ENCODE measurements around the gene FAM131A.

The FAM131A gene

DNA sequence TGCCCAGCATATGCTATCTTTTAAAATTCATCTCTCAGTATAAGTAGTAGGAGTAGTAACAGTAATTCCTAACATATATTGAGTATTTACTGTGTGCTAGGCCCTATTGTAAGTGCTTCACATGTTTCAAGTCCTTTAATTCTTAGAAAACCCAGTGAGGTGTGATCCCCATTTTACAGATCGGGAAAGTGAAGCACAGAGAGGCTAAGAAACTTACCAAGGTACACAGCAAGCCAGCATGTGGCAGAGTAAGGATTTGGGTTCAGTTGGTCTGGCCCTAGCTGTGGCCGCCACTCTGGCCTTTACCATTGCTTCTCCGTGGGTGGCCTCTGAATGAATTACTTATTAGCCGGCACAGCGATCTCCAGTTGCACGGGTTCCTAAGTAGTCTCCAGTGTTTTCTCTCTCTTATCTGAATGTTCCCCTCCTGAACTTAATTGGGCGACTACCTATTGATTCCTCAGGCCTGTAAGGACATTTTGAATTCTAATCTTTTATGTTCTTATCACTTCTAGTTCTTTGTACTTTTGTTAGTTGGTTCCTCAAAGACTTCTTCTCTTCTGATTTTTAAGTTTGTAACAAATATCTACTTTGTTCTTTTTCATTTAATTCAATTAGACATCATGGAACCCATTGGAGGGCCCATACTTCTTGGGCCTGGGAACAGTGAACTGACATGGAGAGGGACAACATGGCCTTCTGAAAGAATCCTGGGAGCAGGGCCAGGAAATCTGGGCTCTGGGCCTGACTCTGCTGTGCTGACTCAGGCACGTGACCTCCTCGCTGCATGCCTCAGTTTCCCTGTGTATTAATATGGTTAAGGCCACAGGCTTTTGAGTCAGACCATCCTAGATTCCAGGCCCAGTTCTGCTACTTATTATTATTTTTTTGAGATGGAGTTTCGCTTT is 12.4 kb downstream of the FAM131A start:
- WGBS (ENCODE audit: insufficient coverage) = 98% methylated on average over 9 of the region's 10 CpGs
- Histone ChIP-seq H3K9me3 (ENCODE audit: control extremely low read depth in 1 of 5, control insufficient read depth in 4 of 5, insufficient read depth in 2 of 5, low read depth in 1 of 5, low read length in 4 of 5) (no peaks in the 10 kb centered on the region), H3K4me3 (ENCODE audit: control insufficient read depth in 1 of 7, extremely low read depth in 1 of 7, insufficient read depth in 4 of 7, low read depth in 2 of 7, low read length in 6 of 7) (no peak overlapping the region), H3K27me3 (replicated peaks in 2 of 5; ENCODE audit: control insufficient read depth in 4 of 5, insufficient read depth in 5 of 5, low read length in 4 of 5) (no peaks in the 10 kb centered on the region), H3K36me3 (ENCODE audit: control insufficient read depth in 4 of 4, insufficient read depth in 4 of 4, low read length in 3 of 4) (peaks cover 0 to 12% (median 1%) of the 10 kb centered on the region in 4 experiments), H3K4me1 (ENCODE audit: control extremely low read depth in 1 of 4, control insufficient read depth in 4 of 4, insufficient read depth in 4 of 4, low read length in 3 of 4) (peaks cover 0 to 23% (median 10%) of the 10 kb centered on the region in 4 experiments), H3K27ac (ENCODE audit: insufficient read depth in 1 of 2, low read depth in 1 of 2, low read length in 2 of 2, poor library complexity in 1 of 2, severe bottlenecking in 2 of 2) (no peak overlapping the region)
- POLR2A ChIA-PET = no interaction called here
- CTCF ChIA-PET = interaction anchor here (1.0 to 2.5 kb wide), 8 partner anchors 7 to 192 kb away, joined by 3 to 13 read pairs (median 4); partner anchors contain the start of gene FAM131A
- no peak for DNase-seq

DNA sequence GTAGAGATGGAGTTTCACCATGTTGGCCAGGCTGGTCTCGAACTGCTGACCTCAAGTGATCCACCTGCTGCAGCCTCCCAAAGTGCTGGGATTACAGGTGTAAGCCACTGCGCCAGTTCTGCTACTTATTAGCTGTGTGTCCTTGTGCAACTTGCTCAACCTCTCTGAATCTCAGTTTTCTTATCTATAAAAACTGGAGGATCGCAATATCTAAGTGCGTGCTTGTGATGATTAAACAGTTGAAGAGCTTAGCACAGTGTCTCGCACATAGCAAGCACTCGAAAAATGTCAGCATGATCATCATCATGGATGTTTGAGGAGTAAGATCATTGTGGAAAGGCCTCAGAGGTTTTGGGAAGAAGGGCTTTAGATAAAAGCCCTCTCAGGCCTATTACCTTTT is 13.2 kb downstream of the FAM131A start:
- no peaks in the 10 kb centered on the region for H3K9me3 ChIP-seq (ENCODE audit: control extremely low read depth in 1 of 5, control insufficient read depth in 4 of 5, insufficient read depth in 2 of 5, low read depth in 1 of 5, low read length in 4 of 5)
- 100% methylated on average over 5 of the region's 6 CpGs for WGBS (ENCODE audit: insufficient coverage)
- peaks cover 0 to 21% (median 10%) of the 10 kb centered on the region in 4 experiments for H3K4me1 ChIP-seq (ENCODE audit: control extremely low read depth in 1 of 4, control insufficient read depth in 4 of 4, insufficient read depth in 4 of 4, low read length in 3 of 4)
- peaks cover 0 to 12% (median 1%) of the 10 kb centered on the region in 4 experiments for H3K36me3 ChIP-seq (ENCODE audit: control insufficient read depth in 4 of 4, insufficient read depth in 4 of 4, low read length in 3 of 4)
- no peak overlapping the region for H3K4me3 ChIP-seq (ENCODE audit: control insufficient read depth in 1 of 7, extremely low read depth in 1 of 7, insufficient read depth in 4 of 7, low read depth in 2 of 7, low read length in 6 of 7)
- DNase-seq = no peak
- no peaks in the 10 kb centered on the region for H3K27me3 ChIP-seq (replicated peaks in 2 of 5; ENCODE audit: control insufficient read depth in 4 of 5, insufficient read depth in 5 of 5, low read length in 4 of 5)
- no peak overlapping the region for H3K27ac ChIP-seq (ENCODE audit: insufficient read depth in 1 of 2, low read depth in 1 of 2, low read length in 2 of 2, poor library complexity in 1 of 2, severe bottlenecking in 2 of 2)
- ChIA-PET POLR2A (no interaction called here), CTCF (interaction anchor here (0.6 to 2.0 kb wide), 4 partner anchors 8 to 21 kb away, joined by 3 to 4 read pairs (median 3); partner anchors contain the start of gene FAM131A)

DNA sequence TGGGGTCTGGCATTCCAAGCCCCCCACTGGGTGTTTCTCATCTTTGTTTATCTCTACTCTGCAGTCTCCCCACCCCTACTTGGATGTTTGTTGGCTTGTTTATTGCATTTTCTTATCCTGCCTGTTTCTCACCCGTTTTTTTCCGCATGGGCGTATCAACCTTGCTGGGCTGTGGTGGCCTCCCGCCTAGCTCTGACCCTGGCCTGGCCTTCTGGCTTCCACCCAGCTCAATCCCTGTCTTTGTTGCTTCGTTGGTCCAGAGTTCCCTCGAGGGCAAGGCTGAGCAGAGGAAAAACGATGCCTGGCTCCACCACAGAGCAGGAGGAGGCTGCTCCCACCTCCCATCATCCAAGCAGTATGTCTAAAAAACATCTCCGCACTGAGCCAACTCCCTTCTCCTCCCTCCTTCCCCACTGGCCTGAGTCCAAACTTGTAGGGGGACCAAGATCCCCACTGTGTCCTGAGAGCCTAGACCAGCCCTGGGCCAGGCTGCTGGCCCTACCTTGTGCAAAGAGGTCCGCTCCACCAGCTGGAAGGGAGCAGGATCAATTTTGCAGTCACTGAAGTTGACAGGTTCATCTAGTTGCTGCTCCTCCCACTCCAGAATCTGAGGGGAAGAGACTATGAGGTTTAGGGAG is 14.2 kb downstream of the FAM131A start:
- Histone ChIP-seq H3K9me3 (ENCODE audit: control extremely low read depth in 1 of 5, control insufficient read depth in 4 of 5, insufficient read depth in 2 of 5, low read depth in 1 of 5, low read length in 4 of 5) (no peaks in the 10 kb centered on the region), H3K27ac (ENCODE audit: insufficient read depth in 1 of 2, low read depth in 1 of 2, low read length in 2 of 2, poor library complexity in 1 of 2, severe bottlenecking in 2 of 2) (no peak overlapping the region), H3K36me3 (ENCODE audit: control insufficient read depth in 4 of 4, insufficient read depth in 4 of 4, low read length in 3 of 4) (peaks cover 0 to 12% (median 1%) of the 10 kb centered on the region in 4 experiments), H3K27me3 (replicated peaks in 2 of 5; ENCODE audit: control insufficient read depth in 4 of 5, insufficient read depth in 5 of 5, low read length in 4 of 5) (no peaks in the 10 kb centered on the region), H3K4me1 (ENCODE audit: control extremely low read depth in 1 of 4, control insufficient read depth in 4 of 4, insufficient read depth in 4 of 4, low read length in 3 of 4) (peaks cover 0 to 17% (median 10%) of the 10 kb centered on the region in 4 experiments), H3K4me3 (ENCODE audit: control insufficient read depth in 1 of 7, extremely low read depth in 1 of 7, insufficient read depth in 4 of 7, low read depth in 2 of 7, low read length in 6 of 7) (no peak overlapping the region)
- WGBS (ENCODE audit: insufficient coverage) = 94% methylated on average over 8 of the region's 9 CpGs
- POLR2A ChIA-PET = no interaction called here
- no peak for DNase-seq
- CTCF ChIA-PET = interaction anchor here (0.6 to 3.9 kb wide), 8 partner anchors 9 to 199 kb away, joined by 3 to 29 read pairs (median 3); partner anchors contain the start of gene FAM131A

DNA sequence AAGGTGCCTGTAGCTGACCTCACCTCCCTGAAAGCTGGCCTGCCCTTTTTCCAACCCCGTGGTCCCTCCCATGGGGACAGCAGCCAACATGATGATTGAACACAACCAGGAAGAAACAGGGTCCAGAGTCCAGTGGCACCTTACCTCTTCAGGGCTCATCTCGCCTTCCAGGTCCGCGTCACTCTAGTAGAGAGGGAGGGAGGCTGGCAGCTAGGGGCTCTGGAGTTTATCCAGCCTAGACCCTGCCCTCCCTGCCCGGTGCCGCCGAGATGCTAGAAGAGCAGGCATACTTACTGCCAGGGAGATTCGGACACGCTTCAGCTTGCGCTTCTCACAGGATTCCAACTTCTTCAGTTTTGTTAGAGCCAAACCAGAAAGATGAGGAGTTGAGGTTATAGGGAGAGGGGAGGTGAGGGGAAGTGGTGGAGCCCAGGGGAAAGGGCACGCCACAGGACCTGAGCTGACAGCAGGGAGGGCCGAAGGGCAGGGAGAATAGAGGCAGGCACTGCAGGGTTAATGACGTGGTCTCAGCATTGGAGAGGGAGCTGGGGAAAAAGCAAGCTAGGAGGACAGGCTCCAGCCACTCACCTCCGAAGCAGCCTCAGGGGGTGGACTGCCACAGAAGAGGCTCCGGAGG is 14.9 kb downstream of the FAM131A start:
- CTCF ChIA-PET = interaction anchor here (0.6 to 3.9 kb wide), 10 partner anchors 9 to 199 kb away, joined by 3 to 29 read pairs (median 4); partner anchors contain the start of gene FAM131A
- H3K9me3 ChIP-seq (ENCODE audit: control extremely low read depth in 1 of 5, control insufficient read depth in 4 of 5, insufficient read depth in 2 of 5, low read depth in 1 of 5, low read length in 4 of 5) = no peaks in the 10 kb centered on the region
- H3K27ac ChIP-seq (ENCODE audit: insufficient read depth in 1 of 2, low read depth in 1 of 2, low read length in 2 of 2, poor library complexity in 1 of 2, severe bottlenecking in 2 of 2) = no peak overlapping the region
- H3K27me3 ChIP-seq (replicated peaks in 2 of 5; ENCODE audit: control insufficient read depth in 4 of 5, insufficient read depth in 5 of 5, low read length in 4 of 5) = no peaks in the 10 kb centered on the region
- peaks cover 0 to 12% (median 2%) of the 10 kb centered on the region in 4 experiments for H3K36me3 ChIP-seq (ENCODE audit: control insufficient read depth in 4 of 4, insufficient read depth in 4 of 4, low read length in 3 of 4)
- POLR2A ChIA-PET = no interaction called here
- H3K4me1 ChIP-seq (ENCODE audit: control extremely low read depth in 1 of 4, control insufficient read depth in 4 of 4, insufficient read depth in 4 of 4, low read length in 3 of 4) = peaks cover 0 to 16% (median 8%) of the 10 kb centered on the region in 4 experiments
- 96% methylated on average over 14 of the region's 15 CpGs for WGBS (ENCODE audit: insufficient coverage)
- no peak for DNase-seq
- no peak overlapping the region for H3K4me3 ChIP-seq (ENCODE audit: control insufficient read depth in 1 of 7, extremely low read depth in 1 of 7, insufficient read depth in 4 of 7, low read depth in 2 of 7, low read length in 6 of 7)

DNA sequence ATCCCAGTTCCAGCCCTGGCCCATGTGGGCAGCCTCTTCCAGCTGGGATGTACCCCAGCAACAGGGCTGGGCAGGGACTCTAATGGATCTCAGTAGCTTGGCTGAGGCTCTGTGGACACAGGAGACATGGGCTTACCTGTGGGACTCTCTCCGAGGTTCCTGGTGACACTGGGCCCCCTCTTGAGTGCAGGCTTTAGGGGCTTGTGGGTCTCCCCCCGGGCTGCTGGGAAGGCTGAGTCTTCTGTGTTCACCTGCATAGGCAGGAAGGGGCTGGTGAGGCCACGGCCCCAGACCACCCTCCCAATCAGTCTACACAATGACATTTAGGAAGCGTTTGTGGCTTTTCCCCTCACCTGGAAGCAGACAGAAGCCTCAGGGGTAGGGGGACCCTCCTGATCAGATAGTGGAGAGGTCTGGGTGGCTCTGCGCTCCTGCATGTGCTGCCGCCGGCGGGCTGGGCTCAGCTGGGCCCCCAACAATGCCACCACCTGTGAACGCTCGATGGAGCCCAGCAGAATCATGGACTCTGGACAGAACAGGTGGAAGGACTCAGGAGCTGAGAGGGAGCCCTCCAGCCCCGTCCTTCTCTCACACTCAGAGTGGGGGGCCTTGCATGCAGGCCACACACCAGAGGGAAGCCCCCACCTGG is 15.6 kb downstream of the FAM131A start:
- no peak for DNase-seq
- no peak overlapping the region for H3K4me3 ChIP-seq (ENCODE audit: control insufficient read depth in 1 of 7, extremely low read depth in 1 of 7, insufficient read depth in 4 of 7, low read depth in 2 of 7, low read length in 6 of 7)
- WGBS (ENCODE audit: insufficient coverage) = 100% methylated on average over 5 of the region's 11 CpGs
- H3K27ac ChIP-seq (ENCODE audit: insufficient read depth in 1 of 2, low read depth in 1 of 2, low read length in 2 of 2, poor library complexity in 1 of 2, severe bottlenecking in 2 of 2) = no peak overlapping the region
- no peaks in the 10 kb centered on the region for H3K9me3 ChIP-seq (ENCODE audit: control extremely low read depth in 1 of 5, control insufficient read depth in 4 of 5, insufficient read depth in 2 of 5, low read depth in 1 of 5, low read length in 4 of 5)
- peaks cover 0 to 8% (median 2%) of the 10 kb centered on the region in 4 experiments for H3K4me1 ChIP-seq (ENCODE audit: control extremely low read depth in 1 of 4, control insufficient read depth in 4 of 4, insufficient read depth in 4 of 4, low read length in 3 of 4)
- H3K36me3 ChIP-seq (ENCODE audit: control insufficient read depth in 4 of 4, insufficient read depth in 4 of 4, low read length in 3 of 4) = peaks cover 0 to 12% (median 2%) of the 10 kb centered on the region in 4 experiments
- ChIA-PET CTCF (interaction anchor here (0.9 to 3.9 kb wide), 18 partner anchors 8 to 192 kb away, joined by 3 to 29 read pairs (median 4); partner anchors contain the start of gene FAM131A), POLR2A (no interaction called here)
- H3K27me3 ChIP-seq (replicated peaks in 2 of 5; ENCODE audit: control insufficient read depth in 4 of 5, insufficient read depth in 5 of 5, low read length in 4 of 5) = no peaks in the 10 kb centered on the region

DNA sequence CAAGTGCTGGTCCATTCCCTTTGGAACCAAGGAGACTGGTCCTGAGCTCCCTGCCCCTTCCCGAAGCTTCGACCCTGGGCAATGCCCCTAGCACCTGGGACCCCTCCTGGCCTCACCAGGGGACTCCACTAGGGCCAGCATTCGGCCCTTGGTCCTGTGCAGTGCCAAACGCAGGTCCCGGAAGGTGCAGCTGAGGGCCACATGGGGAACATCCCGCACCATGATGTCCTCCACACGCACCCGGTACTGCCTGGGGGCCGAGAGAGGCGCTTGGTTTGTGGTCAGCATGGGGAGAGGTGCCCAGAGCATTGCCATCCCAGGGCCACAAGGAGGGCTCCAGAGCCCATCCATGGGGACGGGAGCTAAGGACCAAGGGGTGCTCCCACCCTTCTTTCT is 16.1 kb downstream of the FAM131A start:
- H3K9me3 ChIP-seq (ENCODE audit: control extremely low read depth in 1 of 5, control insufficient read depth in 4 of 5, insufficient read depth in 2 of 5, low read depth in 1 of 5, low read length in 4 of 5) = no peaks in the 10 kb centered on the region
- H3K36me3 ChIP-seq (ENCODE audit: control insufficient read depth in 4 of 4, insufficient read depth in 4 of 4, low read length in 3 of 4) = peaks cover 0 to 12% (median 2%) of the 10 kb centered on the region in 4 experiments
- no peak for DNase-seq
- H3K4me3 ChIP-seq (ENCODE audit: control insufficient read depth in 1 of 7, extremely low read depth in 1 of 7, insufficient read depth in 4 of 7, low read depth in 2 of 7, low read length in 6 of 7) = no peak overlapping the region
- 99% methylated on average over 10 of the region's 11 CpGs for WGBS (ENCODE audit: insufficient coverage)
- CTCF ChIA-PET = interaction anchor here (1.0 to 3.9 kb wide), 18 partner anchors 9 to 190 kb away, joined by 3 to 29 read pairs (median 4); partner anchors contain the start of gene FAM131A
- H3K27ac ChIP-seq (ENCODE audit: insufficient read depth in 1 of 2, low read depth in 1 of 2, low read length in 2 of 2, poor library complexity in 1 of 2, severe bottlenecking in 2 of 2) = no peak overlapping the region
- H3K27me3 ChIP-seq (replicated peaks in 2 of 5; ENCODE audit: control insufficient read depth in 4 of 5, insufficient read depth in 5 of 5, low read length in 4 of 5) = no peaks in the 10 kb centered on the region
- H3K4me1 ChIP-seq (ENCODE audit: control extremely low read depth in 1 of 4, control insufficient read depth in 4 of 4, insufficient read depth in 4 of 4, low read length in 3 of 4) = peaks cover 0 to 4% (median under 1%) of the 10 kb centered on the region in 4 experiments
- POLR2A ChIA-PET = no interaction called here

Data from common myeloid progenitor, CD34-positive (primary cell).